GM12878 (cell line): ENCODE measurements around the gene DTX1. TPM values are rescaled to one million over a fixed set of nuclear protein-coding genes. Genes with fewer than 3 reads are reported as not detected.

Experiments
- ATAC-seq: fragments of 200-7000 bp; cut with Tn5 transposase; 3 replicates; pipeline ENCODE4 v1.9.1; 2020; ENCODE audit warnings: mild to moderate bottlenecking, moderate library complexity
- BruUV-seq: library from RNA; stranded (reverse); fragments of 400-500 nt; replicated peaks from 2 replicates; lab custom pipeline; 2021; lab: Mats Ljungman, UMichigan
- CTCF ChIA-PET: fragments of 300-600 bp; sonication (Branson Sonifier 250); formaldehyde crosslinking; extraction: SDS; loops from one replicate; lab custom pipeline; 2021; ENCODE audit warnings: inconsistent platforms; lab: Yijun Ruan, JAX
- POLR2A ChIA-PET: fragments of 350-600 bp; formaldehyde crosslinking; extraction: SDS; loops from one replicate; lab custom pipeline; 2021; ENCODE audit warnings: inconsistent platforms; lab: Charles Lee
- RAD21 ChIA-PET: fragments of 300-600 bp; sonication (Branson Sonifier 250); formaldehyde crosslinking; loops from one replicate; lab custom pipeline; 2023; ENCODE audit warnings: antibody characterized with exemption; ENCODE audit not compliant: unreplicated experiment; lab: Charles Lee
- SMC1A ChIA-PET: fragments of 300-600 bp; sonication (Branson Sonifier 250); formaldehyde crosslinking; loops from one replicate; lab custom pipeline; 2023; ENCODE audit not compliant: unreplicated experiment, uncharacterized antibody; lab: Charles Lee
- DNase-seq: peaks from one replicate; pipeline ENCODE4 v3.0.0-alpha.2; 2011; ENCODE audit warnings: low read depth, low spot score
- FAIRE-seq: peaks from 3 replicates; lab custom pipeline; 2011; peaks lifted over from hg19 to GRCh38; lab: Jason Lieb, UNC
- H2AFZ ChIP-seq: 2 replicates; pipeline ENCODE4 v1.6.0; 2011; ENCODE audit warnings: low read depth, low read length, control low read depth; ENCODE audit not compliant: control insufficient read depth
- H3K27ac ChIP-seq: 2 replicates; pipeline ENCODE4 v1.5.1; 2011; ENCODE audit warnings: control low read depth; ENCODE audit not compliant: control insufficient read depth, insufficient read depth
- H3K27me3 ChIP-seq, 2 experiments: replicated peaks in 1 of 2; 2 replicates each; pipeline versions ENCODE4 v1.6.0 to v1.6.1; 2011; ENCODE audit warnings: low read length in 1 of 2; ENCODE audit not compliant: control insufficient read depth in 2 of 2, insufficient read depth in 2 of 2
- H3K36me3 ChIP-seq, 2 experiments: 2 replicates each; pipeline ENCODE4 v1.5.1; 2011; ENCODE audit warnings: low read length in 1 of 2; ENCODE audit not compliant: control insufficient read depth in 2 of 2, insufficient read depth in 2 of 2
- H3K4me1 ChIP-seq: 2 replicates; pipeline ENCODE4 v1.6.1; 2011; ENCODE audit warnings: mild to moderate bottlenecking, low read length, moderate library complexity, mixed read lengths; ENCODE audit not compliant: control insufficient read depth, insufficient read depth
- H3K4me2 ChIP-seq: 2 replicates; pipeline ENCODE4 v1.6.0; 2011; ENCODE audit warnings: control low read depth; ENCODE audit not compliant: control insufficient read depth, insufficient read depth
- H3K4me3 ChIP-seq: fragments of 200-600 bp; sonication (generic); 2 replicates; pipeline ENCODE4 v1.5.1; 2016
- H3K79me2 ChIP-seq: 2 replicates; pipeline ENCODE4 v1.6.0; 2011; ENCODE audit warnings: low read length; ENCODE audit not compliant: control insufficient read depth, insufficient read depth
- H3K9ac ChIP-seq: 2 replicates; pipeline ENCODE4 v1.8.0; 2011; ENCODE audit warnings: low read length, control low read depth, mixed read lengths; ENCODE audit not compliant: control insufficient read depth, insufficient read depth
- H3K9me3 ChIP-seq: replicated peaks from 3 replicates; pipeline ENCODE4 v1.5.1; 2011; ENCODE audit warnings: mild to moderate bottlenecking, low read length; ENCODE audit not compliant: control insufficient read depth, insufficient read depth
- H4K20me1 ChIP-seq: 2 replicates; pipeline ENCODE4 v1.6.0; 2011; ENCODE audit not compliant: control insufficient read depth, insufficient read depth
- MLLT1 ChIP-seq: fragments of 450-650 bp; IDR thresholded peaks from 2 replicates; pipeline ENCODE4 v1.6.1; 2016; ENCODE audit warnings: mild to moderate bottlenecking
- NFIC ChIP-seq: IDR thresholded peaks from 2 replicates; pipeline ENCODE4 v1.6.1; 2012; ENCODE audit warnings: low read depth, mild to moderate bottlenecking, inconsistent platforms, low read length, moderate library complexity
- SMARCA5 ChIP-seq: fragments of 450-650 bp; IDR thresholded peaks from 2 replicates; pipeline ENCODE4 v1.6.1; 2017; ENCODE audit warnings: mild to moderate bottlenecking
- SUZ12 ChIP-seq: fragments of 200-600 bp; sonication (generic); IDR thresholded peaks from one replicate; pipeline ENCODE4 v1.6.1; 2018; ENCODE audit warnings: antibody characterized with exemption, mild to moderate bottlenecking; ENCODE audit not compliant: unreplicated experiment
- in situ Hi-C: fragments of 300-500 bp; cut with MboI; formaldehyde crosslinking; loops from 9 replicates; pipeline ENCODE4 v1.14.3; 2018; ENCODE audit warnings: mixed read lengths
- intact Hi-C: fragments of 100-400 bp; cut with micrococcal nuclease; formaldehyde crosslinking; loops from one replicate; pipeline ENCODE4 v1.14.2; 2022; ENCODE audit not compliant: unreplicated experiment
- polyA plus RNA-seq, 11 experiments: library from polyadenylated mRNA; depleted of rRNA in 4 of 11; unstranded in 6 of 11; stranded (reverse) in 5 of 11; fragments of >200 nt; fragmentation: Nextera tagmentation in 4 of 11; fragmentation: Illumina TruSeq in 1 of 11; extraction: Ambion mirVana in 4 of 11; extraction: Trizol in 1 of 11; gene quantifications; 1 replicate in 1 of 11; 2 replicates in 10 of 11; pipeline versions ENCODE4 v1.2.1 to v1.2.3, GENCODE V29; 2011 to 2016; ENCODE audit warnings: inconsistent platforms in 2 of 11, missing spikeins in 2 of 11, low read depth in 1 of 11
- total RNA-seq, 4 experiments: library from RNA; depleted of rRNA in 3 of 4; stranded (reverse); fragments of >200 nt in 3 of 4; fragmentation: Illumina TruSeq in 1 of 4; extraction: Trizol in 1 of 4; gene quantifications; 2 replicates each; pipeline versions ENCODE4 v1.2.1 to v1.2.3, GENCODE V29; 2013 to 2021

The DTX1 gene
- total and polyA plus RNA-seq, 10 of the 15 experiments (the other 5 are each of a cell fraction or from before 2014, with no cell fraction given) = 0.09 to 2.8 (median 0.66) TPM

GRCh38 chr12:113089839-113090238 is 33.3 kb downstream of the DTX1 start:
- H3K27me3 ChIP-seq = no peaks in the 10 kb centered on the region
- H3K36me3 ChIP-seq = no peaks in the 10 kb centered on the region
- CTCF ChIA-PET = interaction anchor here (1.1 to 7.0 kb wide), 9 partner anchors 8 to 110 kb away, joined by 3 to 98 read pairs (median 6); no protein-coding TSS in a partner anchor
- 0 out of 2 replicates have a peak, but pooled peaks have one; percentile 7 for TF ChIP-seq SMARCA5
- no peak for TF ChIP-seq NFIC
- peak; percentile 97 for TF ChIP-seq MLLT1
- TF ChIP-seq SUZ12 = no peak
- peak overlapping the region; percentile 68 for H3K27ac ChIP-seq
- peak overlapping the region; percentile 2; the same call in 1 of the 2 replicates for H3K4me2 ChIP-seq
- FAIRE-seq (no peak), DNase-seq (no peak), ATAC-seq (peak; percentile 6; the same call in 1 of the 3 replicates)
- H4K20me1 ChIP-seq = no peaks in the 10 kb centered on the region
- no peak overlapping the region for H3K4me3 ChIP-seq
- RAD21 ChIA-PET = interaction anchor here (0.6 to 2.7 kb wide), 12 partner anchors 8 to 86 kb away, joined by 3 to 23 read pairs (median 6); no protein-coding TSS in a partner anchor
- intact Hi-C loops = no loop called here
- no peaks in the 10 kb centered on the region; the same call in 2 of the 3 replicates for H3K9me3 ChIP-seq
- no TSS peak for BruUV-seq
- POLR2A ChIA-PET = interaction anchor here (0.5 to 3.9 kb wide), 8 partner anchors 9 to 111 kb away, joined by 3 to 41 read pairs (median 6); partner anchors contain the start of genes DTX1 and OAS2
- peak overlapping the region; percentile 46; the same call in 1 of the 2 replicates for H2AFZ ChIP-seq
- H3K4me1 ChIP-seq = peaks cover 50% of the 10 kb centered on the region
- peak overlapping the region; percentile 4; the same call in 1 of the 2 replicates for H3K9ac ChIP-seq
- H3K79me2 ChIP-seq = no peaks in the 10 kb centered on the region
- SMC1A ChIA-PET = interaction anchor here (0.9 to 16.1 kb wide), 9 partner anchors 9 to 97 kb away, joined by 3 to 416 read pairs (median 8); partner anchors contain the start of gene DTX1
- in situ Hi-C loops = loop anchor here (10.0 kb wide), 1 partner anchor 45 kb away; no protein-coding TSS in a partner anchor
